Measurements from ENCODE around the gene RASL12. TPM values are rescaled to one million over a fixed set of nuclear protein-coding genes. Genes with fewer than 3 reads are reported as not detected.
"Not testable (repeated sequence)": the region's sequence is repeated elsewhere in the genome, so short reads cannot be mapped to it uniquely, and the experiment has no call there.

The RASL12 gene
- polyA plus RNA-seq, 1 experiment, result 11.4 TPM

- no peak for TF ChIP-seq CTCF (IDR thresholded peaks at IDR 0.05; ENCODE audit: low read depth, low read length)
- CTCF ChIA-PET, result interaction anchor here (0.7 to 2.5 kb wide), 3 partner anchors 13 to 81 kb away, joined by 4 to 11 read pairs (median 4); no protein-coding TSS in a partner anchor
- POLR2A ChIA-PET, result no interaction called here
- Histone ChIP-seq H3K27ac (ENCODE audit: low read depth, low read length) (no peak overlapping the region), H3K9me3 (ENCODE audit: control insufficient read depth, insufficient read depth, low read length) (no peaks in the 10 kb centered on the region), H3K27me3 (ENCODE audit: control insufficient read depth, insufficient read depth, low read length) (no peaks in the 10 kb centered on the region), H3K4me3 (ENCODE audit: low read depth, low read length) (no peak overlapping the region)
- no peak for DNase-seq (ENCODE audit: low read depth, low spot score)
Measured at GRCh38 chr15:65020419-65020818, 47.4 kb downstream of the RASL12 start.

GRCh38 chr15:65011198-65011597 is 56.6 kb downstream of the RASL12 start:
- H3K4me3 ChIP-seq (ENCODE audit: low read depth, low read length); CTCF ChIA-PET; H3K27me3 ChIP-seq (ENCODE audit: control insufficient read depth, insufficient read depth, low read length); DNase-seq (ENCODE audit: low read depth, low spot score); H3K27ac ChIP-seq (ENCODE audit: low read depth, low read length): not testable (repeated sequence)
- peaks cover 11% of the 10 kb centered on the region for H3K9me3 ChIP-seq (ENCODE audit: control insufficient read depth, insufficient read depth, low read length)
- POLR2A ChIA-PET, result interaction anchor here (0.6 to 0.7 kb wide), 2 partner anchors 16 to 148 kb away, joined by 6 to 10 read pairs; no protein-coding TSS in a partner anchor

- H3K27me3 ChIP-seq (ENCODE audit: control insufficient read depth, insufficient read depth, low read length), result no peaks in the 10 kb centered on the region
- DNase-seq (ENCODE audit: low read depth, low spot score), result no peak
- peak; percentile 33 for TF ChIP-seq CTCF (IDR thresholded peaks at IDR 0.05; ENCODE audit: low read depth, low read length)
- CTCF ChIA-PET, result interaction anchor here (0.6 to 1.0 kb wide), 3 partner anchors 17 to 213 kb away, joined by 3 read pairs; no protein-coding TSS in a partner anchor
- no peak overlapping the region for H3K4me3 ChIP-seq (ENCODE audit: low read depth, low read length)
- POLR2A ChIA-PET, result interaction anchor here (0.5 kb wide), 1 partner anchor 34 kb away, joined by 3 read pairs; no protein-coding TSS in a partner anchor
- no peak overlapping the region for H3K27ac ChIP-seq (ENCODE audit: low read depth, low read length)
- peaks cover 6% of the 10 kb centered on the region for H3K9me3 ChIP-seq (ENCODE audit: control insufficient read depth, insufficient read depth, low read length)
Measured at GRCh38 chr15:65008983-65009382, 58.8 kb downstream of the RASL12 start.

- no peak overlapping the region for H3K4me3 ChIP-seq (ENCODE audit: low read depth, low read length)
- H3K27me3 ChIP-seq (ENCODE audit: control insufficient read depth, insufficient read depth, low read length), result no peaks in the 10 kb centered on the region
- H3K27ac ChIP-seq (ENCODE audit: low read depth, low read length), result no peak overlapping the region
- ChIA-PET CTCF (no interaction called here), POLR2A (no interaction called here)
- TF ChIP-seq CTCF (IDR thresholded peaks at IDR 0.05; ENCODE audit: low read depth, low read length), result no peak
- DNase-seq (ENCODE audit: low read depth, low spot score), result no peak
- no peaks in the 10 kb centered on the region for H3K9me3 ChIP-seq (ENCODE audit: control insufficient read depth, insufficient read depth, low read length)
Measured at GRCh38 chr15:65006876-65007275, 60.9 kb downstream of the RASL12 start.

GRCh38 chr15:65004993-65005392 is 62.8 kb downstream of the RASL12 start:
- POLR2A ChIA-PET, result interaction anchor here (0.5 kb wide), 1 partner anchor 18 kb away, joined by 3 read pairs; no protein-coding TSS in a partner anchor
- CTCF ChIA-PET, result interaction anchor here (0.7 kb wide), 1 partner anchor 8 kb away, joined by 3 read pairs; no protein-coding TSS in a partner anchor
- no peak overlapping the region for H3K4me3 ChIP-seq (ENCODE audit: low read depth, low read length)

More at GRCh38 chr15:65004993-65005392, 62.8 kb downstream of the RASL12 start:
- no peak for DNase-seq (ENCODE audit: low read depth, low spot score)
- TF ChIP-seq CTCF (IDR thresholded peaks at IDR 0.05; ENCODE audit: low read depth, low read length), result no peak
- Histone ChIP-seq H3K9me3 (ENCODE audit: control insufficient read depth, insufficient read depth, low read length) (no peaks in the 10 kb centered on the region), H3K27me3 (ENCODE audit: control insufficient read depth, insufficient read depth, low read length) (no peaks in the 10 kb centered on the region), H3K27ac (ENCODE audit: low read depth, low read length) (no peak overlapping the region)

Small RNAs within 50 kb of the gene (small RNA-seq; reads per million reads assigned to genes)
- not detected for gene AC013553.1 (ENCODE audit: insufficient read length, low read depth)

Other genes with a start within 250 kb of the RASL12 start
- gene PIF1, start 242.3 kb downstream of the RASL12 start, polyA plus RNA-seq (2011; rRNA removed), result 5.6 and 6.2 TPM in 2 replicates
- gene PLEKHO2, start 226.1 kb downstream of the RASL12 start, polyA plus RNA-seq (2011; rRNA removed), result 29.5 and 30.3 TPM in 2 replicates
- gene ANKDD1A, start 156.1 kb downstream of the RASL12 start, polyA plus RNA-seq (2011; rRNA removed), result 4.0 and 5.4 TPM in 2 replicates
- gene SPG21, start 78.1 kb downstream of the RASL12 start, polyA plus RNA-seq (2011; rRNA removed), result 85.7 and 101 TPM in 2 replicates
- gene MTFMT, start 38.4 kb downstream of the RASL12 start, polyA plus RNA-seq (2011; rRNA removed), result 11.6 and 15.3 TPM in 2 replicates
- 0.50 and 0.61 TPM in 2 replicates for gene SLC51B, start 22.6 kb downstream of the RASL12 start, polyA plus RNA-seq (2011; rRNA removed)
- gene KBTBD13, start 8.8 kb upstream of the RASL12 start, polyA plus RNA-seq (2011; rRNA removed), result not detected in 2 replicates
- gene UBAP1L, start 47.2 kb upstream of the RASL12 start, polyA plus RNA-seq (2011; rRNA removed), result 0.46 and 0.55 TPM in 2 replicates
- 15.8 and 18.0 TPM in 2 replicates for gene PDCD7, start 65.8 kb upstream of the RASL12 start, polyA plus RNA-seq (2011; rRNA removed)
- 39.2 and 58.3 TPM in 2 replicates for gene CLPX, start 117.4 kb upstream of the RASL12 start, polyA plus RNA-seq (2011; rRNA removed)
- 0.52 and 0.61 TPM in 2 replicates for gene CILP, start 143.5 kb upstream of the RASL12 start, polyA plus RNA-seq (2011; rRNA removed)
- gene PARP16, start 218.9 kb upstream of the RASL12 start, polyA plus RNA-seq (2011; rRNA removed), result 4.5 and 5.3 TPM in 2 replicates
- gene RNU5A-1, start 228.1 kb upstream of the RASL12 start, polyA plus RNA-seq (2011; rRNA removed), result not detected in 2 replicates
- not detected in 2 replicates for gene RNU5B-1, start 236.7 kb upstream of the RASL12 start, polyA plus RNA-seq (2011; rRNA removed)